OCI-LY1 (cell line): Measurements from ENCODE around the gene ABCG2.

Experiments used
- EZH2 ChIP-seq: fragments of 200-600 bp; sonication (generic), shearing (Covaris generic); IDR thresholded peaks from 2 replicates; pipeline ENCODE4 v1.8.0; 2017; ENCODE audit warnings: borderline replicate concordance, mixed run types, mild to moderate bottlenecking, antibody characterized with exemption, low read length, moderate library complexity, mixed read lengths
- TF ChIP-seq, protein P1 (sequence below): fragments of 200-600 bp; sonication (generic), shearing (Covaris generic); IDR thresholded peaks from 2 replicates; pipeline ENCODE4 v1.5.1; 2017; ENCODE audit warnings: mild to moderate bottlenecking, antibody characterized with exemption, low read length, moderate library complexity, mixed read lengths

DNA sequence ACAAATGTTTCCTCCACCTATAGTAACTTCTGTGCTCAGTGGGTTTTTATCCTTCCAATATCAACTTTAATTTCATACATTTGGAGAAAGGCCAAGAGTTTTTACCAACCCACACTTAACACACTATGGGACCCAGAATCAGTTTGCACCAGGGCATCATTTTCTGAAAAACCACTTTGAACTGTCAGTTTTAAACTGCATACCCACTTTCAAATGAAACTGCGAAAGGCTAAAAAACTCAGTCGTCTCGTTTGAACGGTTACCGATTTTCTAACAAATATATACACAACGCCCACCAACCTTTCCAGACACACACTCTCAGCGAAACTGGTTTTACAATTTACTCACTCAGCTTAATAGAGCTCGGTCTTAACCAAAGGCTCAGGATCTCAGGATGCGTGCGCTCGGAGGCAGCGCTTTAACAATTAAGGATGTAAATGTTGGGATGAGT is 376 bp downstream of the ABCG2 start:
- TF ChIP-seq, protein P1, sequence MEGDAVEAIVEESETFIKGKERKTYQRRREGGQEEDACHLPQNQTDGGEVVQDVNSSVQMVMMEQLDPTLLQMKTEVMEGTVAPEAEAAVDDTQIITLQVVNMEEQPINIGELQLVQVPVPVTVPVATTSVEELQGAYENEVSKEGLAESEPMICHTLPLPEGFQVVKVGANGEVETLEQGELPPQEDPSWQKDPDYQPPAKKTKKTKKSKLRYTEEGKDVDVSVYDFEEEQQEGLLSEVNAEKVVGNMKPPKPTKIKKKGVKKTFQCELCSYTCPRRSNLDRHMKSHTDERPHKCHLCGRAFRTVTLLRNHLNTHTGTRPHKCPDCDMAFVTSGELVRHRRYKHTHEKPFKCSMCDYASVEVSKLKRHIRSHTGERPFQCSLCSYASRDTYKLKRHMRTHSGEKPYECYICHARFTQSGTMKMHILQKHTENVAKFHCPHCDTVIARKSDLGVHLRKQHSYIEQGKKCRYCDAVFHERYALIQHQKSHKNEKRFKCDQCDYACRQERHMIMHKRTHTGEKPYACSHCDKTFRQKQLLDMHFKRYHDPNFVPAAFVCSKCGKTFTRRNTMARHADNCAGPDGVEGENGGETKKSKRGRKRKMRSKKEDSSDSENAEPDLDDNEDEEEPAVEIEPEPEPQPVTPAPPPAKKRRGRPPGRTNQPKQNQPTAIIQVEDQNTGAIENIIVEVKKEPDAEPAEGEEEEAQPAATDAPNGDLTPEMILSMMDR: no peak
- no peak for TF ChIP-seq EZH2
